HG03196 (cell line): ENCODE results near the gene PHF21B.
"Not testable (repeated sequence)": the region's sequence is repeated elsewhere in the genome, so short reads cannot be mapped to it uniquely, and the experiment has no call there.

Source experiments
- ATAC-seq: cut with Tn5 transposase; IDR thresholded peaks from one replicate; pipeline ENCODE4 v1.9.1; 2021; ENCODE audit not compliant: unreplicated experiment

PHF21B gene

DNA sequence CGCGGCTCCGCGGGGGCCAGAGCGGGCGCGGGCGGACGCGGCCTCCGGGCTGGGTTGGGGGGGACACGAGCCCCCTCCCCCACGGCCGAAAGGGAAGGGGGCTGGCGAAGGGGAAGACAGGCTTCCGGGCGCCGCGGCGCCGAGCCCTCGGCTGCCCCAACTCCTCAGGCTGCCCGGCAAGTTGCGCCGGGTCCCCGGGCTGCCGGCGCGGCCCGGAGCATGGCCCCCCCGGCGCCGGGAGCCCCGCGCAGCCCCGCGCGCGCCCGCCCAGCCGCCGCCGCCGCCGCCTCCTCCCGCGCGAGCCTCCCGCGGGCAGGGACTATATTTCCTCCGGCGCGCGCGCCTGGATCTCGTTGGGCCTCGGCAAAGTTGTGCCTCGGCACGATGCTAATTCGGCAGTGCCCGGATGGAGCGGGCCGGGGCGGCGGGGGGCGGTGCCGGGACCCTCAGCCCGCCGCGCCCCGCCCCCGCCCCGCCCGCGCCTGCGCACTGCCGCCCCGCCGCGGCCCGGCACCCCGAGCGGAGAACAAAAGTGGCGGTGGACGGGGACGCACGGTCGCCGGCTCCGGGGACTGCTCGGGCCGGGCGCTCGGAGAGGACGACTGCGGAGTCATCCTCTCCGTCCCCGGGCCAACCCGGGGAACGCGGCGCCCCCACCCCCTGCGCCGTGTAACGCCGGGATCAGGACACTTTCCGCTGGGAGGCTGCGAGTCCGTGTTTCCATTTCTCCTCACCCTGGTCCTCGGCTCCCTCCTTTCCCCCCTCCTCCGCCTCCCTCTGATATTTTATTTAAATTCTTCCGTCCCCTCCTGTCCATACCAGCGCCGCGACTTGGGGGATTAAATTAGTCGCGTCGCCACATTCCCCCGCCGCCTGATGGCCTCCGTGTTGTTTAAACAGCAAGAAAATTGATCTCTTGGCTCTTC lies at the start of gene PHF21B:
TSS of gene PHF21B (minus strand) at position 400 of the 926 bp plus-strand sequence. CDS start 456 bp downstream, outside the sequence.
- ATAC-seq, result no peak

GRCh38 chr22:45059296-45059695 lies 49.5 kb upstream of the PHF21B start:
- no peak for ATAC-seq

DNA sequence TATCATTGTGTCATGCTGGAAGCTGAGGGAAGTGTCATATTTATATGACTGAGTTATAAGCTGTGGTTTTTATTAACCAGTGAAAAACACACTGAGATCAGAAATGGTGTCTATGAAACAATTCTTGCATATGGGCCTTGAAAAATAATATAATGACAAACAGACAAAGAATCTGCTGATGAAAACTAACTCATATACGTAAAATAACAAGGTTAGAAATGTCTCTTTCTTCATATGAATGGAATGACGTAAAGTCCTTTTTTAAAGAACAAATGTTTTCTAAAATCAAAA lies 48.8 kb upstream of the PHF21B start:
- no peak for ATAC-seq

DNA sequence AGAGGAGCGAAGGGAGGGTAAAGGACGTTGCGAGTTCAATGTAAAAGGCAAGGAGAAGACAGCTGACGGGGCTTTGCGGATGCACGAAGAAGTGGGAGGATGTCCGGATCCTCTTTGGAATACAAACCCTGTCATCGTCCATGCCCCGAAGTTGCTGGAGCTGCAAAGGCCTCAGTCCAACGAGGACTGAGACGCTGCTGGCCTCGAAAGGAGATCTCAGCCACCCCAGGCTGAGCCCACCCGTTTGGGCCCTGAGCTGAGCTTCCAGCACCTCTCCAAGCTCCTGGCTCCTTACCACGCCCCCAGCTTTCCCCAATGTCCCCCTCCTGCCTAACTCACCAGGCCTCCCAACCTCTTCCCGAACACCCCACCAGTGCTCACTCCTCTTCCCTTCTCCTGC lies 46.1 kb upstream of the PHF21B start:
- ATAC-seq, result no peak

DNA sequence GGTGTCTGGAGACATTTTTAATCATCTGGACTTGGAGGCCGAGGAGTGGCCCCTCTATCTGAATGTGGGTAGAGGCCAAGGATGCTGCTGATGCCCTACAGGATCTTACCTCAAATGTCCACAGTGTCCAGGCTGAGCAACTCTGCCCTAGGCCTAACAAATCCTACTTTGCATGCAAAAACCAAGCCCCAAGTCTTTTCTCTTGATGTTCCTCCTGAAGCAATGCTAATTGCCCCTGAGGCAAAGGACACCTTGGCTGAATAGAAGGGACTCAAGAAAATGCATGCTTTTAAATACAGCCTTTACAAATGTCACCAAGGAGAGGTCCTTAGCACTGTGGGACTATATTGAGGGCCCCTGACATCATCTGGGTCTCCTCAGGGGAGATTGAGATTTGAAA lies 43.8 kb upstream of the PHF21B start:
- ATAC-seq, result no peak

- ATAC-seq, result no peak
Observed at GRCh38 chr22:45053094-45053493, 43.3 kb upstream of the PHF21B start.

DNA sequence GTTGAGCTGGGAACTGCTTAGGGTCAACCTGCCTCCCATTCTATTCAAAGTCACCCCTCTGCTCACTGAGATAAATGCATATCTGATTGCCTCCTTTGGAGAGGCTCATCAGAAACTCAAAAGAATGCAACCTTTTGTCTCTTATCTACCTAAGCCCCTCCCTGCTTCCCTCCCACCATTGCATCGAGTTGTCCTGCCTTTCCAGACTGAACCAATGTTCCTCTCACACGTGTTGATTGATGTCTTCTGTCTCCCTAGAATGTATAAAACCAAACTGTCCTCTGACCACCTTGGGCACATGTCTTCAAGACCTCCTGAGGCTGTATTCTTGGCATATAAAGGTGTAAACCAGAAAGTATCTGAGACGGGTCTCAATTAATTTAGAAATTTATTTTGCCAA lies 42.9 kb upstream of the PHF21B start:
- not testable (repeated sequence) for ATAC-seq

GRCh38 chr22:45051946-45052345 lies 42.1 kb upstream of the PHF21B start:
- ATAC-seq, result no peak

- no peak for ATAC-seq
Observed at GRCh38 chr22:45051419-45051818, 41.6 kb upstream of the PHF21B start.

DNA sequence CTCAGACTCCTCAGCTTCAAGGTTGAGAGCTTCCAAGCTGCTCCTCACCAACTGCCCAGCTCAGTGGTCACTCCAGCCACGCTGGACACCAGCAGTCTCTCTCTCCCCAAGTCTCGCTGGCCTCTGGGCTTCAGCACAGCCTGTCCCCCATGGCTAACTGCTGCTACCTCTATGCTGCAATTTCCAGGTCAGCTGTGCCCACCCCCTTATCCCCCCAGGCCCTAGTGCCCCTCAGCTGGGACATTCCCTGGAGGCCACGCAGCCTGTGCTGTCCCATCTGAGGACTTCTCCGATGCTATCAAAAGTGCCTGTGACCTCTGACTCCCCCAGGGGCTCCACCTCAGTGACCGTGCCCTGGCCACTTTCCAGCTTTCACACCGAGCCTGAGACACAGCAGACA lies 37.5 kb upstream of the PHF21B start:
- ATAC-seq, result no peak

DNA sequence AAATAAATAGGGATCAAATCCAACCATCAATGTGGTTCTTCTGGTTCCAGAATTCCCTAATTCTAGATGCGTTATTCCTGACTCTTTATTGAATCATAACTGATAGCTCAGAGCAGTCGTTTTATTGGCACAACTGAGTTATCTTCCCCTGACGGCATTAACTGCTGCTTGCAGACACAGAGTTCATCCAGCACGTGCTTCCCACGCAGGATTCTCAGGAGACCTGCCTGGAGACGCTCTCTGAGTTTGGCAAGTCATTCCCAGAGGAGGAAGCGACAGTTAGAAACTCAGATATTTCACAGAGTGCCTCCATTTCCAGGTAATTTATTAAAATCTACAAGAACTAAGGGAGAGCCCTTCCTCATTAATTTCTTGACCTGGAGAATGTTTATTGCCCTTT lies 35.4 kb upstream of the PHF21B start:
- no peak for ATAC-seq

GRCh38 chr22:45042263-45042662 lies 32.5 kb upstream of the PHF21B start:
- no peak for ATAC-seq

DNA sequence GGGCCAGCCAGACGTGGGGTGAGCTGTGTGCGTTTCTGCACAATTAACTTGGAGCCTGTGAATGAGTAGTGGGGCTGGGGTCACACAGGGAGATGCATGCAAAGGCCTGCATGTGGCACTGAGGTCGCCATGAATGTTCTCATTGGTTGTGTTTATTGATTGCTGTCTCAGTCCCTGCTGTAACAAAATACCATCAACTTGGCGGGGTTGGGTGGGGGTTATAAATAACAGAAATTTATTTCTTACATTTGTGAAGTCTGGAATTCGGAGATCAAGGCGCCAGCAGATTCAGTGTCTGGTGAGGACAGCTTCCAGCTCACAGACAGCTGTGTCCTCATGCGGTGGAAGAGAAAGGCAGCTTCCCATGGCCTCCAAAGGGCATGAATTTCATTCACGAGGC lies 29.3 kb upstream of the PHF21B start:
- ATAC-seq, result no peak

DNA sequence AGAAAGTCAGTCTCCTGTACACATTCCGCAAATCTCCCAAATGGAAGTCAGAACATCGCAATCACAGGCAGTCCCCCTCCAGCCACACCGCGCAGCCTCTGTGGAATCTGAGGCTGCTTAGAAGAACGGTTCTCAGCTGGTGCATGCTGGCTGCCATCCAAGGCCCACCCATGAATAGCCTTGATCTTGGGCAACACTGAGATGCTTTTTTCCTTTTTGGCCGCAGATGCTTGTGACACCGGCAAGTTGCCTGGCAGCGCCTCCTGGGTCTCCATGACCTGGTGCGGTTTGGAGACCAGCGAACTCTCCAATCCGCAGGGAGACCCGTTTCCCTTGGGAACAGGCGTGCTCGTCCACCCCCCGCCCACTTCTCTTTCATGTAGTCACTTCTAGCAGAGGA lies 26.3 kb upstream of the PHF21B start:
- no peak for ATAC-seq

DNA sequence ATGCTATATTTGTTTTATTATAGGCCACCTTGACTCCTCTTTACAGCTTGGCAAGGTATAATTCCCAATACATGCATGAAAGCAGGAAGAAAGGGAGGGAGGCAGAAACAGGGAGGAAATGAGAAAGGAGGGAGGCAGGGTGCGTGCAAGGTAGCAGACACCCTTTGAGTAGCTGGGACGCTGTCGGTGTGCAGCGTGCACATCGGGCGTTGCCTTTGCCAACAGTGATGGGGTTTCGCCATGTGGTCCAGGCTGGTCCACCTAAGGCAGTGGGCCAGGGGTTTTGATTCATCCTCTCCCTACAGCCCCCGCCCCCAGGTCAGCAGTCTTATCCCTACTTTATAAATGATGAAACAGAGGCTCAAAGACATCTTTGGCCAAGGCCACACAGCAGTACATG lies 25.0 kb upstream of the PHF21B start:
- ATAC-seq, result no peak

- no peak for ATAC-seq
Observed at GRCh38 chr22:45034156-45034555, 24.4 kb upstream of the PHF21B start.

GRCh38 chr22:45033136-45033535 lies 23.3 kb upstream of the PHF21B start:
- no peak for ATAC-seq

DNA sequence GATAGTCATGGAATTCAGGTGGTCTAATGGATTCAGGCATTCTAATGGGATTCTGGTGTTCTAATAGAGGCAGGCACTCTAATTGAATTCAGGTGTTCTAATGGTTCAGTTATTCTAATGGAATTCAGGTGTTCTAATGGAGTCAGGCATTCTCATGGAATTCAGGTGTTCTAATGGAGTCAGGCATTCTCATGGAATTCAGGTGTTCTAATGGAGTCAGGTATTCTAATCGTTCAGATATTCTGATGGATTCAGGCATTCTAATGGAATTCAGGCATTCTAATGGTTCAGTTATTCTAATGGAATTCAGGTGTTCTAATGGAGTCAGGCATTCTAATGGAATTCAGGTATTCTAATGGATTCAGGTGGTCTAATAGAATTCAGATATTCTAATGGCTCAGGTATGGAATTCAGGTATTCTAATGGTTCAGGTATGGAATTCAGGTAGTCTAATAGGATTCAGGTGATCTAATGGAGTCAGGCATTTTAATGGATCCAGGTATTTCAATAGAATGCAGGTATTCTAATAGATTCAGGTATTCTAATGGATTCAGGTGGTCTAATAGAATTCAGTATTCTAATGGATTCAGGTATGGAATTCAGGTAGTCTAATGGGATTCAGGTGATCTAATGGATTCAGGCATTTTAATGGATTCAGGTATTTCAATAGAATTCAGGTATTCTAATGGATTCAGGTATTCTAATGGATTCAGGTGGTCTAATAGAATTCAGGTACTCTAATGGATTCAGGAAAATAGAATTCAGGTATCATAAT lies 22.0 kb upstream of the PHF21B start:
- no peak for ATAC-seq

- no peak for ATAC-seq
Observed at GRCh38 chr22:45029501-45029900, 19.7 kb upstream of the PHF21B start.

- ATAC-seq, result no peak
Observed at GRCh38 chr22:45026511-45026910, 16.7 kb upstream of the PHF21B start.

- ATAC-seq, result no peak
Observed at GRCh38 chr22:45023431-45023830, 13.6 kb upstream of the PHF21B start.
